Fibroblast of skin of right biceps (primary cell): ENCODE measurements around the gene SLC9A2.

Source experiments
- DNase-seq: peaks from one replicate; pipeline ENCODE4 v3.0.0-alpha.2; 2013

Gene SLC9A2

DNA sequence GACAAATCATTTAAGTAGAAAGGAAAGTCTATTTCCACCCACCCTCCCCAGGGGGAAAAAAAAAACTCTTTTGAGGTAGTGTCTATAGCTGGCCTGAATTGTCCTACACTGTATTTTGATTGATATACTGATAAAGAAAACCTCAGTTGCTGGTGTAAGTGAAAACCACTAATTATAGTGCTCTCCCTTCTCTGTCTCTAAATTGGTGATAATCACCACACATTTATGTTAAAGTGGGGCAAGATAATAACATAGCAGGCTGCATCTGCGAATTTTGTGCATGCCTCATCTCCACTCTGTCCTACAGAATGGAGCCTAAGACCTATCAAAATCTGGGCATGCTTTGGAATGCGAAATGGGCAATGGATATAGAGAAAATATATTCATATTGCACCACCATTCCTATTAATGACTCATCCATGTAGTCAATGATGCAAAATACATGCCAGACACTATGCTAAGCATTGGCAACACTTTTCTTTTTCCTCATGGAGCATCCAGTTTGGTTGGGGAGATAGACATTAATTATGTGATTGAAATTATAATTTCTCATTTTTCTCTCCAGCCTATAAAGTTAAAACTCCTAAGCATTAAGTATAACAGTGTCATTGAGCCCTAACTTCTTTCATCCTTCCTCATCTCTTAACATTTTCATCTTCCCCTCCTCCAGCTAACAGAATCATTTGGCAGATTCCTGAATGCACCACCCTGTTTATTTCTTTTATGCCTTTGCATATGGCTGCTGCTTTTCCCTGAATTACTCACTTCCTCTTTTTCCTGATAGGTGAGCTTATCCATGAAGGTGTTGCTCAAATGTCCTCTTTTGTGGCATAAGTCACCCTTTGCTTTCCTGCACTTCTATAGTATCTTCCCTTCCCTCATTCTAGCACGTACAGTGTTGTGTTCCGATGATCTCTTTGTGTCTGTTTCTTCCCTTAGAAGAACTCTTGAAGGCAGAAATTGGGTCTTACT lies 58.2 kb downstream of the SLC9A2 start:
- no peak for DNase-seq

GRCh38 chr2:102678442-102678841 lies 59.1 kb downstream of the SLC9A2 start:
- no peak for DNase-seq

- DNase-seq, result no peak
These were observed 67.4 kb downstream of the SLC9A2 start for GRCh38 chr2:102686479-102687439.

DNA sequence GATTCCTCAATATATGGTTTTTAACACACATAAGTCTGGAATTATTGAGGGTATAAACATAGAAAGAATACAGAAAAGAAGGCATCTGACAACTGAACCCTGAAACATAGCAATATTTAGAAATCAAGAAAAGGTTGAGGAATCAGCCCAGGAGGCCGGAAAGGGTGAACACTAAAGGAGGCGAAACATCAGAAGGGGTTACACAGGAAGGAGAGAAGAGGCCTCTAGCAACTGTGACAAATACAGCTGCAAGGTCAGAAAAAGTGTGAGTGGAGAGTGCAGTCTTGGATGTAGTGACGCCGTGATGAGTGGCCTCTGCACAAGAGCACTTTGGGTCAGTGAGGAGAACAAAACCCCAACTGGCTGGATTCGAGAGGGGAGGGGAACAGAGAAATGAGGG lies 70.7 kb downstream of the SLC9A2 start:
- no peak for DNase-seq

- DNase-seq, result no peak
These were observed 77.1 kb downstream of the SLC9A2 start for GRCh38 chr2:102696463-102696862.

GRCh38 chr2:102698369-102699111 lies 79.2 kb downstream of the SLC9A2 start:
- DNase-seq, result no peak

GRCh38 chr2:102703305-102703704 lies 84.0 kb downstream of the SLC9A2 start:
- no peak for DNase-seq

- no peak for DNase-seq
These were observed 84.4 kb downstream of the SLC9A2 start for GRCh38 chr2:102703748-102704147.

DNA sequence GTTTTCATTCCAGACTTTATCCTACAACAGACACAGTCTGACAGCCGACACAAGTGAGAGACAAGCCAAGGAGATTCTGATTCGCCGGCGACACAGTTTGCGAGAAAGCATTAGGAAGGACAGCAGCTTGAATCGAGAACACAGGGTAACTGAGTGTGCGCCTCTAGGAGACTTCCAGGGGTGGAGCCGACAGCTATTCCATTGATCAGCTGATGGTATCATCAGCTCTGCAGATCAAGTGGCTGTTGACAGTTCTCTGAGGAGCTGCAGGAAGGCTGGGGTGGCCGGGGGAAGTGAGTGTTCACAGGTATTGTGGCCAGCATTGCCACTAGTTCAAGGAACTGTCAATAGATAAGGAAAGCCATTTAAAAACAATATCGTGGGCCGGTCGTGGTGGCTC lies 85.2 kb downstream of the SLC9A2 start:
- DNase-seq, result no peak

DNA sequence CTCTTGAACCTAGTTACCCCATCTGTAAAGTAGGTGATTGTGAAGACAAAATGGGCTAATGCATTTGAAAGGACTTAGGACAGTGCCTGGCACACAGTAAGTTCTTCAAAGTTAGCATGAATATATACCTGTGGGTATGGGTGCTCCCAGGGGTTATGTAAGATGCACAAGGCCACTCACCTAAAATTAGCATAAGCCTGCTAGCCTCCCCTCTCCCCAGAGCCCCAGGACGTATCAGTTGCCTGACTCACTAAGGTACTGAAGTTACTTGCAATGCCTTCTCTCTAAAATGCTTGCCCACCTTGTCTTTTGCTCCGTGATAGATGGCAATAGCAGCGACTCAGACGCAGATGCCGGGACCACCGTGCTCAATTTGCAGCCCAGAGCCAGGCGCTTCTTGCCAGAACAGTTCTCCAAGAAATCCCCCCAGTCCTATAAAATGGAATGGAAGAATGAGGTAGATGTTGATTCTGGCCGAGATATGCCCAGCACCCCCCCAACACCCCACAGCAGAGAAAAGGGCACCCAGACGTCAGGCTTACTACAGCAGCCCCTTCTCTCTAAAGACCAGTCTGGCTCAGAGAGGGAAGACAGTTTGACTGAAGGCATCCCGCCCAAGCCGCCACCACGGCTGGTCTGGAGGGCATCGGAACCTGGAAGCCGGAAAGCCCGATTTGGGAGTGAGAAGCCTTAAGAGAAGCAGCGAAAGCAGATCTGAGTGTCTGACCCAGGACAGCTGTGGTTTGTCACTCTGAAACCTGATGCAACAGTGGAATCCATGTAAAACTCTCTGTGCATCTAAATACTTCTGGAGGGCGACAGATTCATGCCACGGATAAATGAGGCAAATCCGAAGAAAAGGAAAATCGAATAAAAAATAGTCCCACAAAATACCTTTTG lies 88.7 kb downstream of the SLC9A2 start:
- no peak for DNase-seq

- peak; percentile 40 for DNase-seq
These were observed 89.7 kb downstream of the SLC9A2 start for GRCh38 chr2:102708847-102709559.

DNA sequence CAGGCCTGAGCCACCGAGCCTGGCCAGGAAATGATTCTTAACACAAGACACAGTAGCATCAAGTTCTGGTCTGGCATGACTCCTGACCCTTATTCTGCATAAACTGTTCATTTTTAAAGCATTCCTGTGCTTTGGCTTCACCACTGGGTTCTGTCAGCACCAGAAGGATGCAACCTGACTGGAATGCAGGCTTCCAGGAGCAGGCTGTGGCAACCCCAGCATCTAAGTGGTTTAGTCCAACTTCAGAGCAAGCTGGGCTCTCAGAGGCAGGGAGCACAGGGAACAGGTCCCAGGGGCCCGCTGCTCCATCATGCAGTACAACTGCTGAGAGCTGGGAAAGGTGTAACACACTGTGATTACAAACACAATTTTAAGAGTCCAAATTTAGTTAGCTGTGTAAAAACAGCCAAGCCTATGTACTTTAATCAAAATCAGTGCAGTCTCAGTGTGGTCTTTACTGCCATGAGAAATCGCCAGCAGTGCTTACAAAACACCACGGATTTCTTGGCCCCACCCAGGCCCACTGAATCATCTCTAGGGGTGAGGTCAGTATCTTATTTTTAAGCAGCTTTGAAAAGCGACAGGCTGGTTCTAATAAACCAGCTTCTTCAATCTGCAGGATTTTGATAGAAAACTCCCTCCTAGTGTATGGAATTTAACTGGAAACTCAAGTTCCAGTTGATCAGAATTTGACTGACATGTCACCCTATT lies 98.1 kb downstream of the SLC9A2 start:
- DNase-seq, result peak; percentile 51

- DNase-seq, result no peak
These were observed 99.3 kb downstream of the SLC9A2 start for GRCh38 chr2:102718387-102719316.

DNA sequence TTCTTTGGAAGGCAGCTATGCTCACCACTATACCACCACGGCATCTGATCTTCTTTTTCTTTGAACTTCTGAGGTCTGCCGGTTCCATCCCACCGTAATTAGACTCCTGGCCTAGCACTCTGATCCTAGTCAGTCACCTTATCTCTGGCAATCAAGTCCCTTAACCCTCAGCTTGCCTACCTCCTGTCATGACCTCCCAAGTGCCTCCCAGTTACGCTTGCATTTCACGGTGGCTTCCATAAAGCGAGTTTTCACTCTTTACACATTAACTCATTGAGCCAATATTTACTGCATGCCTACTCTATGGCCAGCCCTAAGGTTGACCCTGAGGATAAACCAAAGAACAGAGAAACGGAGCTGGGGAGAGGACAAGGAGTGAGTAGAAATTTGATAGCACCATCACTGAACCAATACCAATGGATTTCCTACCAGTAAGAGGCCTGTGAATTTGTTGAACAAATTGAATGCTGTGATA lies 104.7 kb downstream of the SLC9A2 start:
- DNase-seq, result no peak

DNA sequence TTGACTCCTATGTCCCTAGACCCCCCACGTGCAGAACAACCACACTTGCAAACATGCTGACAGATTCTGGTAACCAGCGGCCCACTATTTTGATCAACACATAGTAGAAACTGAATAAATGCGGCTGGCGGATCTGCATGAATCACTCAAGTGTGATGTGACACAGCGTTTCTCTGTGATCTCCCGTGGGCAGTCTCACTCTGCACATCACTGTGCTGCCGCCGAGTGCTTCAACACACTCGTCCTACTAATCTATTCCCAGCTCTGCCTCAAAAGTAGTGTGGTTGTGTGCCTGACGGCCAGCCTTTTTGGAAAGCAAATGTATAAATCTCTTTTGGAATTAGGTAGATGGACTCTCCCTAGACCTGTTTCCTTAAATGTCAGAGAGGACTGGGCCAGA lies 105.2 kb downstream of the SLC9A2 start:
- no peak for DNase-seq

DNA sequence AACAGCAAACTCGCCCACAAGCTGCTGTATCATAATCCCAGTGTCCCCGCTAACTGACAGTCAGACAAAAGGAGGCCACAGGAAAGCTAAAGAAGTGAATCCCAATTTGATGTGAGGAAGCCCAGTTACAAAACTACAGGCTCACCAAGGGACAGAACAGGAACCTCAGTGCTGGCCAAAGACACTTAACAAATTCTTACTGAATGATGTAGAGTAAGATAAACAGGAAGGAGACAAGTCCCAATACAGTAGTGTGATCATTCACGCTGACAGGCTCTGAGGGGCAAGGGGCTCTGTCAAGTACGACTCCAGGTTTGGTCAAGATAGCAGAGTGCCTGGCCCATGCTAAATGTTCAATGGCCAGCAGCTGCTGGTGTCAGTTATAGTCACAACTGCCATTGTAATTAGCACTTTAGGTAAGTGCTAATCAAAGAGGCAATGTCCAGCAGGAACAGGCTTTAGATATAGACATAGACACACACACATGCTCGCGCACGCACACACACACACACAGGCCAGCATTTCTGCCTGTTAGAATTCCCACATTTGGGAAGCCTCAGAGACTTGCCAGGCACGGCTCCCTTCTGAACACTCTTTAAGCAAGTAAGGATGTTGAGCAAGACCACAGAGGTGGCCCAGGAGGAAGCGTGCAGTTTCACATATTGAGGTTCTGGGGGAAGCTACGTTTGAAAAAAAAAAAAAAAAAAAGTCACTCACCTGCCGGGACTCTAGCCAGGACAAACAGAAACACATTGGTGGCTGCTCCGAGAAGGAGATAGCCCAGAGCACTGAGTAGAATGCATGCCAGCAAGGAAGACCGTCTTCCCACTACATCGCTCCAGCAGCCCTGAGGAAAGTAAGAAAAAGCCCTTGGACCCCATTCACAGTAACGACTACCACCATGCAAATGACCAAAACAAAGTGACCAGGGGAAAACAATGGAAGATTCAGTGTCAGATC lies 107.1 kb downstream of the SLC9A2 start:
- DNase-seq, result no peak

DNA sequence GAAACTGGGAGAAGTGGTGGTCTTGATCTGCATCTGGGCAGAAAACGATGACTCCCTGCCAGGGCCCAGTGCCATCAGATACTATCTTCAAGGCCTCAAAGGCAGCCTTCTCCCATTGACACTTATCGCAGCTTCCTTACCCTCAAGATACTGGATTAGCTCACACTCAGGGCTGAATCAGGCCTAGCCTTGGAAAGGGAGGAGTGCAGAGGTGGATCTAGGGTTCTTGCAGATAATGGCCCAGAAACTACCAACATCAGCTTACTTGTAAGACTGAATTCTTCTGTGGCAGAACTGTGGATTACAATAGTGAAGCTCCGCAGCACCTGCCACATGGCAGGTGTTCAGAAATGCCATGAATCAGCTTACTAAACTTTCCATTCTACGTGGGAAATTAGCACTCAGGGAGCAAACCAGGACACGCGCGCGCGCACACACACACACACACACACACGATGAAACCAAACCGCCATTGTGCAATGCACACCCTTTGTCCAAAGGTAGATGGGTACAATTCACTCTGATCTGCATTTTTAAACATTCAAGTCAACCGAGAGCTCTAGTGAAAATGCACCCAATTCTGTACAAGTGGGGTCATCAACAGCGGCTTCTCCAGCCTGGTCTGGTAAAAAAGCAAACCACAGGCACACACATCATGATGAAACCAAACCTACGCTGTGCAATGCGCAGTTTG lies 116.2 kb downstream of the SLC9A2 start:
- no peak for DNase-seq
